IMR-90 (cell line): Measurements from ENCODE around the gene VWCE. TPM values are rescaled to one million over a fixed set of nuclear protein-coding genes. Genes with fewer than 3 reads are reported as not detected.

Source experiments
- ATAC-seq: fragments of 200-7000 bp; cut with Tn5 transposase; 2 replicates; pipeline ENCODE4 v1.9.1; 2020; ENCODE audit warnings: low read depth, mild to moderate bottlenecking, moderate library complexity
- BruUV-seq: library from RNA; stranded (reverse); fragments of 400-500 nt; replicated peaks from 2 replicates; lab custom pipeline; 2021; lab: Mats Ljungman, UMichigan
- CTCF ChIA-PET: fragments of 300-600 bp; formaldehyde crosslinking; extraction: SDS; loops from one replicate; lab custom pipeline; 2021; ENCODE audit warnings: antibody characterized with exemption; lab: Yijun Ruan, JAX
- POLR2A ChIA-PET: fragments of 300-600 bp; sonication (Branson Sonifier 250); formaldehyde crosslinking; loops from one replicate; lab custom pipeline; 2022; ENCODE audit warnings: antibody characterized with exemption; ENCODE audit not compliant: unreplicated experiment; lab: Charles Lee
- DNase-seq: peaks from one replicate; pipeline ENCODE4 v3.0.0; 2013
- H2AFZ ChIP-seq: replicated peaks from 2 replicates; pipeline ENCODE3; 2013; ENCODE audit warnings: low read length, mild to moderate bottlenecking; ENCODE audit not compliant: poor library complexity
- H2AK5ac ChIP-seq: 2 replicates; pipeline ENCODE4 v1.6.1; 2013; ENCODE audit warnings: low read depth, low read length, inconsistent platforms
- H2AK9ac ChIP-seq: replicated peaks from 2 replicates; pipeline ENCODE3; 2013; ENCODE audit warnings: mild to moderate bottlenecking, low read depth, low read length, moderate library complexity; ENCODE audit not compliant: poor library complexity
- H2BK120ac ChIP-seq: 2 replicates; pipeline ENCODE4 v1.6.1; 2013; ENCODE audit warnings: low read depth, low read length, inconsistent platforms
- H2BK15ac ChIP-seq: 3 replicates; pipeline ENCODE4 v1.6.1; 2013; ENCODE audit warnings: low read depth, low read length, inconsistent platforms
- H2BK20ac ChIP-seq: 2 replicates; pipeline ENCODE4 v1.6.1; 2013; ENCODE audit warnings: low read depth, mild to moderate bottlenecking, inconsistent platforms, low read length, moderate library complexity
- H2BK5ac ChIP-seq: 2 replicates; pipeline ENCODE4 v1.6.1; 2013; ENCODE audit warnings: mild to moderate bottlenecking, low read depth, low read length, inconsistent platforms; ENCODE audit not compliant: poor library complexity, severe bottlenecking
- H3K14ac ChIP-seq: replicated peaks from 2 replicates; pipeline ENCODE4 v1.6.1; 2013; ENCODE audit warnings: low read depth, low read length, inconsistent platforms
- H3K18ac ChIP-seq: 2 replicates; pipeline ENCODE4 v1.6.1; 2013; ENCODE audit warnings: low read depth, low read length, control low read depth
- H3K23ac ChIP-seq: 2 replicates; pipeline ENCODE4 v1.6.1; 2013; ENCODE audit warnings: low read depth, low read length, inconsistent platforms
- H3K27ac ChIP-seq: 2 replicates; pipeline ENCODE4 v1.5.1; 2013; ENCODE audit warnings: mild to moderate bottlenecking, control low read depth, low read length; ENCODE audit not compliant: insufficient read depth
- H3K27me3 ChIP-seq: 2 replicates; pipeline ENCODE4 v1.6.1; 2013; ENCODE audit warnings: low read length; ENCODE audit not compliant: control insufficient read depth, insufficient read depth
- H3K36me3 ChIP-seq: 2 replicates; pipeline ENCODE4 v1.6.1; 2013; ENCODE audit warnings: low read length, mixed read lengths; ENCODE audit not compliant: control insufficient read depth, insufficient read depth
- H3K4ac ChIP-seq: 2 replicates; pipeline ENCODE4 v1.6.1; 2013; ENCODE audit warnings: low read depth, low read length, inconsistent platforms
- H3K4me1 ChIP-seq: 2 replicates; pipeline ENCODE4 v1.6.1; 2013; ENCODE audit warnings: low read length, mixed read lengths; ENCODE audit not compliant: control insufficient read depth, insufficient read depth
- H3K4me2 ChIP-seq: 2 replicates; pipeline ENCODE4 v1.6.1; 2013; ENCODE audit warnings: low read depth, mild to moderate bottlenecking, control low read depth, low read length, moderate library complexity
- H3K4me3 ChIP-seq: 2 replicates; pipeline ENCODE4 v1.5.1; 2013; ENCODE audit warnings: low read depth, mild to moderate bottlenecking, control low read depth, low read length, moderate library complexity; ENCODE audit not compliant: insufficient read depth
- H3K56ac ChIP-seq: 2 replicates; pipeline ENCODE4 v1.6.1; 2013; ENCODE audit warnings: low read length, inconsistent platforms; ENCODE audit not compliant: insufficient read depth; ENCODE audit errors: extremely low read depth
- H3K79me1 ChIP-seq, 2 experiments: 2 replicates each; pipeline ENCODE4 v1.6.1; 2013; ENCODE audit warnings: low read length in 2 of 2, inconsistent platforms in 1 of 2, low read depth in 1 of 2
- H3K9ac ChIP-seq: 2 replicates; pipeline ENCODE4 v1.6.1; 2013; ENCODE audit warnings: low read depth, low read length, control low read depth
- H3K9me1 ChIP-seq: 2 replicates; pipeline ENCODE4 v1.6.1; 2013; ENCODE audit warnings: low read length, inconsistent platforms; ENCODE audit not compliant: insufficient read depth
- H3K9me3 ChIP-seq: 2 replicates; pipeline ENCODE4 v1.6.1; 2013; ENCODE audit warnings: low read length; ENCODE audit not compliant: control insufficient read depth, insufficient read depth
- H4K20me1 ChIP-seq: 2 replicates; pipeline ENCODE4 v1.6.1; 2013; ENCODE audit warnings: low read length, inconsistent platforms; ENCODE audit not compliant: insufficient read depth
- H4K5ac ChIP-seq: 2 replicates; pipeline ENCODE4 v1.6.1; 2013; ENCODE audit warnings: mild to moderate bottlenecking, low read depth, low read length, control low read depth
- H4K8ac ChIP-seq, 2 experiments: 2 replicates each; pipeline ENCODE4 v1.6.1; 2013; ENCODE audit warnings: low read depth in 2 of 2, low read length in 2 of 2, control low read depth in 1 of 2, inconsistent platforms in 1 of 2
- H4K91ac ChIP-seq: 2 replicates; pipeline ENCODE4 v1.6.1; 2013; ENCODE audit warnings: low read depth, low read length, inconsistent platforms; ENCODE audit not compliant: insufficient read depth
- CHD1 ChIP-seq: IDR thresholded peaks from 2 replicates; pipeline ENCODE4 v1.6.1; 2012; ENCODE audit warnings: low read depth, low read length, improper control_type of control experiment
- CTCF ChIP-seq: conservative IDR thresholded peaks from 2 replicates; pipeline ENCODE4 v1.5.1; 2012; ENCODE audit warnings: mild to moderate bottlenecking, low read depth, low read length, improper control_type of control experiment
- FOS ChIP-seq: fragments of 150-350 bp; IDR thresholded peaks from 2 replicates; pipeline ENCODE4 v1.6.1; 2016; ENCODE audit warnings: low read depth, low read length
- MXI1 ChIP-seq: IDR thresholded peaks from 2 replicates; pipeline ENCODE4 v1.6.1; 2012; ENCODE audit warnings: low read depth, mild to moderate bottlenecking, low read length, moderate library complexity, borderline replicate concordance
- NFE2L2 ChIP-seq: fragments of 150-350 bp; IDR thresholded peaks from 2 replicates; pipeline ENCODE4 v1.6.1; 2016; ENCODE audit warnings: low read depth, mild to moderate bottlenecking, low read length
- RAD21 ChIP-seq: IDR thresholded peaks from 2 replicates; pipeline ENCODE4 v1.6.1; 2012; ENCODE audit warnings: low read length, improper control_type of control experiment
- RFX5 ChIP-seq: IDR thresholded peaks from 2 replicates; pipeline ENCODE4 v1.8.0; 2012; ENCODE audit warnings: low read depth, mild to moderate bottlenecking, low read length, moderate library complexity
- WGBS, 2 experiments: methylation state at CpG; one replicate each; pipeline versions ENCODE4 v1.1.5 to v1.1.7; 2013; ENCODE audit warnings: missing lambda C conversion rate in 2 of 2; ENCODE audit not compliant: insufficient read length in 1 of 2; ENCODE audit errors: extremely low coverage in 2 of 2; 5-methylcytosine and 5-hydroxymethylcytosine counted together
- dilution Hi-C: fragments of 300-500 bp; cut with HindIII; formaldehyde crosslinking; loops from one replicate; pipeline ENCODE4 v1.14.3; 2018; ENCODE audit warnings: low sequenced_read_pairs; ENCODE audit not compliant: unreplicated experiment
- in situ Hi-C: fragments of 300-500 bp; cut with MboI; formaldehyde crosslinking; loops from 3 replicates; pipeline ENCODE4 v1.14.3; 2019; ENCODE audit warnings: low sequenced_read_pairs, inconsistent platforms, mixed read lengths
- intact Hi-C: fragments of 100-400 bp; cut with micrococcal nuclease; formaldehyde crosslinking; loops from 2 replicates; pipeline ENCODE4 v1.10.0; 2022
- polyA plus RNA-seq, 3 experiments: library from polyadenylated mRNA; depleted of rRNA; stranded (reverse); fragments of >200 nt; gene quantifications; 2 replicates each; pipeline ENCODE4 v1.2.3, GENCODE V29; 2012; ENCODE audit warnings: low replicate concordance in 1 of 3
- total RNA-seq: library from RNA; depleted of rRNA; stranded (reverse); fragments of >200 nt; gene quantifications from 2 replicates; pipeline ENCODE4 v1.2.3, GENCODE V29; 2012

Gene VWCE
- total and polyA plus RNA-seq, 2 of the 4 experiments (the other 2 are of a cell fraction): under 0.01 to 1.1 TPM

- no peak for TF ChIP-seq RFX5
- TF ChIP-seq MXI1: no peak
- no peak for TF ChIP-seq CHD1
- no peak for TF ChIP-seq NFE2L2
- no peak for TF ChIP-seq RAD21
- peak; percentile 13; the same call in 1 of the 2 replicates for TF ChIP-seq FOS
- no peak for TF ChIP-seq CTCF
- Histone ChIP-seq H3K9me3 (no peaks in the 10 kb centered on the region), H3K4me2 (no peak overlapping the region), H2BK120ac (no peak overlapping the region), H4K5ac (peak overlapping the region; percentile 34; the same call in 1 of the 2 replicates), H2AFZ (peak overlapping the region; percentile 46), H3K18ac (no peak overlapping the region), H2AK5ac (peak overlapping the region; percentile 98), H4K8ac (peak overlapping the region; percentile 56 to 98; a peak in 3 of 4 replicates), H3K4ac (0 out of 2 replicates have a peak overlapping the region, but pooled peaks have one; percentile 97), H2BK15ac (no peak overlapping the region), H2BK20ac (no peak overlapping the region), H2AK9ac (peak overlapping the region; percentile 73), H3K56ac (no peak overlapping the region), H4K20me1 (peaks cover 20% of the 10 kb centered on the region), H4K91ac (peak overlapping the region; percentile 37; the same call in 1 of the 2 replicates), H3K9ac (no peak overlapping the region), H2BK5ac (no peak overlapping the region), H3K14ac (no peak overlapping the region), H3K4me1 (peaks cover 14% of the 10 kb centered on the region), H3K27me3 (no peaks in the 10 kb centered on the region), H3K23ac (0 out of 2 replicates have a peak overlapping the region, but pooled peaks have one; percentile 30), H3K4me3 (no peak overlapping the region), H3K27ac (no peak overlapping the region), H3K79me1 (peaks cover 7 to 32% of the 10 kb centered on the region in 2 experiments), H3K36me3 (peaks cover 8% of the 10 kb centered on the region), H3K9me1 (peaks cover 6% of the 10 kb centered on the region)
- DNase-seq (peak; percentile 57), ATAC-seq (no peak)
- no TSS peak for BruUV-seq
- ChIA-PET CTCF (interaction anchor here (1.1 to 4.8 kb wide), 2 partner anchors 44 to 50 kb away, joined by 5 to 72 read pairs; no protein-coding TSS in a partner anchor), POLR2A (no interaction called here)
- in situ Hi-C loops: loop anchor here (5.0 kb wide), 1 partner anchor 53 kb away; no protein-coding TSS in a partner anchor
- dilution Hi-C loops: no loop called here
- intact Hi-C loops: loop anchor here (5.0 to 10.0 kb wide), 2 partner anchors 93 to 300 kb away; partner anchors contain the start of gene CPSF7
- 93% methylated on average over 3 of the region's 16 CpGs; no CpG with 5 or more reads in 1 of the 2 experiments for WGBS, 2 experiments
These were observed 39.6 kb upstream of the VWCE start for GRCh38 chr11:61334434-61335354.
